Measurements from ENCODE around the gene TEX44.

The TEX44 gene

GRCh38 chr2:231604685-231605606, 12.3 kb downstream of the TEX44 start:
- in situ Hi-C loops (cut with HindIII; ENCODE audit: low sequenced_read_pairs), result no loop called here

- in situ Hi-C loops (cut with HindIII; ENCODE audit: low sequenced_read_pairs), result no loop called here
Measured at GRCh38 chr2:231605607-231606091, 13.0 kb downstream of the TEX44 start.

GRCh38 chr2:231606941-231607340, 14.3 kb downstream of the TEX44 start:
- in situ Hi-C loops (cut with HindIII; ENCODE audit: low sequenced_read_pairs), result no loop called here

- in situ Hi-C loops (cut with HindIII; ENCODE audit: low sequenced_read_pairs), result no loop called here
Measured at GRCh38 chr2:231611273-231612108, 18.8 kb downstream of the TEX44 start.

- in situ Hi-C loops (cut with HindIII; ENCODE audit: low sequenced_read_pairs), result no loop called here
Measured at GRCh38 chr2:231612109-231612455, 19.4 kb downstream of the TEX44 start.

GRCh38 chr2:231612456-231613330, 20.0 kb downstream of the TEX44 start:
- in situ Hi-C loops (cut with HindIII; ENCODE audit: low sequenced_read_pairs), result no loop called here

GRCh38 chr2:231613331-231613662, 20.6 kb downstream of the TEX44 start:
- in situ Hi-C loops (cut with HindIII; ENCODE audit: low sequenced_read_pairs), result no loop called here

- in situ Hi-C loops (cut with HindIII; ENCODE audit: low sequenced_read_pairs), result no loop called here
Measured at GRCh38 chr2:231613663-231614558, 21.2 kb downstream of the TEX44 start.

- in situ Hi-C loops (cut with HindIII; ENCODE audit: low sequenced_read_pairs), result no loop called here
Measured at GRCh38 chr2:231614559-231615057, 21.9 kb downstream of the TEX44 start.

- in situ Hi-C loops (cut with HindIII; ENCODE audit: low sequenced_read_pairs), result no loop called here
Measured at GRCh38 chr2:231615058-231615671, 22.5 kb downstream of the TEX44 start.

- in situ Hi-C loops (cut with HindIII; ENCODE audit: low sequenced_read_pairs), result no loop called here
Measured at GRCh38 chr2:231616296-231616695, 23.6 kb downstream of the TEX44 start.

- in situ Hi-C loops (cut with HindIII; ENCODE audit: low sequenced_read_pairs), result no loop called here
Measured at GRCh38 chr2:231617059-231617926, 24.6 kb downstream of the TEX44 start.

GRCh38 chr2:231621051-231621879, 28.6 kb downstream of the TEX44 start:
- in situ Hi-C loops (cut with HindIII; ENCODE audit: low sequenced_read_pairs), result no loop called here

- in situ Hi-C loops (cut with HindIII; ENCODE audit: low sequenced_read_pairs), result no loop called here
Measured at GRCh38 chr2:231622963-231623362, 30.3 kb downstream of the TEX44 start.

- in situ Hi-C loops (cut with HindIII; ENCODE audit: low sequenced_read_pairs), result no loop called here
Measured at GRCh38 chr2:231626449-231626848, 33.8 kb downstream of the TEX44 start.

- in situ Hi-C loops (cut with HindIII; ENCODE audit: low sequenced_read_pairs), result no loop called here
Measured at GRCh38 chr2:231627384-231628120, 34.9 kb downstream of the TEX44 start.
